HCT116 (cell line): Measurements from ENCODE around the gene DAAM2. TPM values are rescaled to one million over a fixed set of nuclear protein-coding genes. Genes with fewer than 3 reads are reported as not detected.

ENCODE experiments used
- ATAC-seq: fragments of 200-7000 bp; cut with Tn5 transposase; 2 replicates; pipeline ENCODE4 v1.9.1; 2020; ENCODE audit warnings: mild to moderate bottlenecking, moderate library complexity
- BruUV-seq: library from RNA; stranded (reverse); fragments of 400-500 nt; replicated peaks from 2 replicates; lab custom pipeline; 2021; lab: Mats Ljungman, UMichigan
- CTCF ChIA-PET: fragments of 300-600 bp; sonication (Branson Sonifier 250); formaldehyde crosslinking; loops from one replicate; lab custom pipeline; 2021; ENCODE audit warnings: antibody characterized with exemption; lab: Charles Lee
- POLR2A ChIA-PET: fragments of 300-600, 350-600 bp; sonication (Branson Sonifier 250); formaldehyde crosslinking; loops from one replicate; lab custom pipeline; 2021; ENCODE audit warnings: antibody characterized with exemption; lab: Charles Lee
- RAD21 ChIA-PET, 2 experiments: fragments of 300-600 bp; sonication (Branson Sonifier 250); formaldehyde crosslinking; loops; one replicate each; lab custom pipeline; 2023; ENCODE audit warnings: low total read pairs in 2 of 2; ENCODE audit not compliant: uncharacterized antibody in 2 of 2, unreplicated experiment in 2 of 2, low non-redundant PET in 1 of 2; lab: Charles Lee
- DNase-seq: peaks from one replicate; pipeline ENCODE4 v3.0.0-alpha.2; 2010; ENCODE audit warnings: low read depth, low spot score
- H2AFZ ChIP-seq: fragments of 200-600 bp; shearing (Covaris generic), sonication (generic); 2 replicates; pipeline ENCODE4 v1.6.1; 2017; ENCODE audit warnings: low read depth, mixed run types, mixed read lengths, antibody characterized with exemption, low read length; ENCODE audit not compliant: poor library complexity, severe bottlenecking
- H3K27ac ChIP-seq: 2 replicates; pipeline ENCODE4 v1.5.1; 2012; ENCODE audit warnings: low read depth, low read length
- H3K27me3 ChIP-seq: fragments of 200-600 bp; sonication (generic); 2 replicates; pipeline ENCODE4 v1.6.1; 2016; ENCODE audit warnings: mixed run types, low read length, mixed read lengths; ENCODE audit not compliant: insufficient read depth
- H3K36me3 ChIP-seq, 2 experiments: fragments of 200-500 bp in 1 of 2; fragments of 200-600 bp in 1 of 2; sonication (Bioruptor generic) in 1 of 2; sonication (generic) in 1 of 2; 2 replicates each; pipeline versions ENCODE4 v1.5.1 to v1.6.1; 2014 to 2016; ENCODE audit warnings: low read length in 2 of 2, inconsistent platforms in 1 of 2, mixed read lengths in 1 of 2, mixed run types in 1 of 2; ENCODE audit not compliant: insufficient read depth in 2 of 2, control insufficient read depth in 1 of 2
- H3K4me1 ChIP-seq, 2 experiments: fragments of 200-600 bp in 1 of 2; sonication (generic) in 1 of 2; 2 replicates each; pipeline versions ENCODE4 v1.5.1 to v1.6.1; 2012 to 2017; ENCODE audit warnings: low read length in 2 of 2, inconsistent platforms in 1 of 2, mild to moderate bottlenecking in 1 of 2, mixed read lengths in 1 of 2, mixed run types in 1 of 2, moderate library complexity in 1 of 2; ENCODE audit not compliant: insufficient read depth in 2 of 2, control insufficient read depth in 1 of 2
- H3K4me2 ChIP-seq: fragments of 200-600 bp; sonication (generic); 2 replicates; pipeline ENCODE4 v1.6.1; 2017; ENCODE audit warnings: mixed run types, low read length, mixed read lengths
- H3K4me3 ChIP-seq, 2 experiments: fragments of 200-600 bp in 1 of 2; sonication (generic) in 1 of 2; replicated peaks in 1 of 2; 2 replicates each; pipeline ENCODE4 v1.5.1; 2011 to 2016; ENCODE audit warnings: low read length in 2 of 2, control low read depth in 1 of 2, low read depth in 1 of 2, mild to moderate bottlenecking in 1 of 2, mixed read lengths in 1 of 2, mixed run types in 1 of 2
- H3K79me2 ChIP-seq: fragments of 200-600 bp; sonication (generic); 2 replicates; pipeline ENCODE4 v1.6.1; 2017; ENCODE audit warnings: mild to moderate bottlenecking, mixed run types, low read length, moderate library complexity, mixed read lengths; ENCODE audit not compliant: insufficient read depth
- H3K9ac ChIP-seq: fragments of 200-600 bp; sonication (generic); 2 replicates; pipeline ENCODE4 v1.6.1; 2016; ENCODE audit warnings: low read length, mixed read lengths
- H3K9me2 ChIP-seq: fragments of 200-600 bp; sonication (generic), shearing (Covaris generic); 2 replicates; pipeline ENCODE4 v1.6.1; 2017; ENCODE audit warnings: mixed run types, mild to moderate bottlenecking, moderate library complexity; ENCODE audit not compliant: insufficient read depth
- H3K9me3 ChIP-seq, 2 experiments: fragments of 200-500 bp in 1 of 2; fragments of 200-600 bp in 1 of 2; sonication (Bioruptor generic) in 1 of 2; sonication (generic) in 1 of 2; 2 replicates each; pipeline ENCODE4 v1.6.1; 2014 to 2017; ENCODE audit warnings: low read length in 2 of 2, mixed read lengths in 2 of 2, inconsistent platforms in 1 of 2, low read depth in 1 of 2, mild to moderate bottlenecking in 1 of 2, mixed run types in 1 of 2, moderate library complexity in 1 of 2; ENCODE audit not compliant: control insufficient read depth in 1 of 2, insufficient read depth in 1 of 2
- H4K20me1 ChIP-seq: fragments of 200-600 bp; sonication (generic), shearing (Covaris generic); 2 replicates; pipeline ENCODE4 v1.6.1; 2017; ENCODE audit warnings: mixed run types, mild to moderate bottlenecking, moderate library complexity; ENCODE audit not compliant: insufficient read depth
- ATF3 ChIP-seq: IDR thresholded peaks from 2 replicates; pipeline ENCODE4 v1.6.1; 2012
- CBX3 ChIP-seq: IDR thresholded peaks from 2 replicates; pipeline ENCODE4 v1.6.1; 2012; ENCODE audit warnings: low read depth
- CEBPB ChIP-seq: IDR thresholded peaks from 2 replicates; pipeline ENCODE4 v1.6.1; 2012; ENCODE audit warnings: low read depth
- CTCF ChIP-seq, 3 experiments: fragments of 200-600 bp in 1 of 3; sonication (generic) in 1 of 3; IDR thresholded peaks in 2 of 3; conservative IDR thresholded peaks in 1 of 3; 2 replicates each; pipeline ENCODE4 v1.5.1; 2012 to 2017; ENCODE audit warnings: low read depth in 2 of 3, low read length in 2 of 3, antibody characterized with exemption in 1 of 3, borderline replicate concordance in 1 of 3, control low read depth in 1 of 3, mild to moderate bottlenecking in 1 of 3, mixed read lengths in 1 of 3, mixed run types in 1 of 3, moderate library complexity in 1 of 3; ENCODE audit not compliant: insufficient read depth in 1 of 3
- EGR1 ChIP-seq: IDR thresholded peaks from 2 replicates; pipeline ENCODE4 v1.6.1; 2012; ENCODE audit warnings: low read depth
- EZH2 ChIP-seq: fragments of 200-600 bp; sonication (generic); IDR thresholded peaks from 2 replicates; pipeline ENCODE4 v1.6.1; 2017; ENCODE audit warnings: antibody characterized with exemption, mixed run types
- EZH2phosphoT487 ChIP-seq: fragments of 200-600 bp; IDR thresholded peaks from 2 replicates; pipeline ENCODE4 v1.6.1; 2018; ENCODE audit warnings: antibody characterized with exemption, borderline replicate concordance
- JUND ChIP-seq: IDR thresholded peaks from 2 replicates; pipeline ENCODE4 v1.6.1; 2012
- MAX ChIP-seq: IDR thresholded peaks from 2 replicates; pipeline ENCODE4 v1.6.1; 2012
- POLR2A ChIP-seq: IDR thresholded peaks from 2 replicates; pipeline ENCODE4 v1.7.0; 2011; ENCODE audit warnings: borderline replicate concordance; ENCODE audit not compliant: insufficient read depth, insufficient read length; ENCODE audit errors: extremely low read depth
- POLR2AphosphoS5 ChIP-seq: IDR thresholded peaks from 2 replicates; pipeline ENCODE4 v1.6.1; 2011; ENCODE audit warnings: mild to moderate bottlenecking, low read depth, low read length, moderate library complexity
- RAD21 ChIP-seq: IDR thresholded peaks from 2 replicates; pipeline ENCODE4 v1.6.1; 2012; ENCODE audit warnings: low read depth, mild to moderate bottlenecking
- REST ChIP-seq: IDR thresholded peaks from 2 replicates; pipeline ENCODE4 v1.6.1; 2012; ENCODE audit warnings: low read depth
- SIN3A ChIP-seq: IDR thresholded peaks from 2 replicates; pipeline ENCODE4 v1.6.1; 2012; ENCODE audit warnings: low read depth
- SP1 ChIP-seq: IDR thresholded peaks from 2 replicates; pipeline ENCODE4 v1.6.1; 2012; ENCODE audit warnings: low read depth
- SRF ChIP-seq: IDR thresholded peaks from 2 replicates; pipeline ENCODE4 v1.6.1; 2012; ENCODE audit warnings: low read depth
- TCF7L2 ChIP-seq: IDR thresholded peaks from 2 replicates; pipeline ENCODE4 v1.7.0; 2011; ENCODE audit warnings: borderline replicate concordance, inconsistent platforms; ENCODE audit not compliant: insufficient read depth, insufficient read length; ENCODE audit errors: extremely low read depth
- YY1 ChIP-seq: IDR thresholded peaks from 2 replicates; pipeline ENCODE4 v1.6.1; 2011; ENCODE audit warnings: low read length, low read depth, moderate library complexity, mild to moderate bottlenecking; ENCODE audit not compliant: insufficient replicate concordance; ENCODE audit errors: extremely low read depth
- ZBTB33 ChIP-seq: IDR thresholded peaks from 2 replicates; pipeline ENCODE4 v1.6.1; 2011; ENCODE audit warnings: mild to moderate bottlenecking, low read length, moderate library complexity; ENCODE audit not compliant: insufficient replicate concordance; ENCODE audit errors: extremely low read depth
- ZFX ChIP-seq: fragments of 450-650 bp; IDR thresholded peaks from 2 replicates; pipeline ENCODE4 v1.6.1; 2017
- intact Hi-C: fragments of 100-400 bp; cut with micrococcal nuclease; formaldehyde crosslinking; loops from 2 replicates; pipeline ENCODE4 v1.10.0; 2022
- total RNA-seq: library from RNA; stranded (reverse); gene quantifications from one replicate; pipeline ENCODE4 v1.2.1, GENCODE V29; 2021; ENCODE audit not compliant: unreplicated experiment

The DAAM2 gene
- total RNA-seq, 1 experiment from 2014 or later, result not detected

- no TSS peak for BruUV-seq
- TF ChIP-seq TCF7L2, result no peak
- TF ChIP-seq ATF3, result no peak
- no peak for TF ChIP-seq SIN3A
- no peak for TF ChIP-seq CTCF (IDR thresholded peaks at IDR 0.05 in 2 of 3, conservative IDR thresholded peaks at IDR 0.05 in 1 of 3; ENCODE audit: borderline replicate concordance in 1 of 3, insufficient read depth in 1 of 3, low read depth in 2 of 3, low read length in 2 of 3)
- no peak for TF ChIP-seq EZH2
- TF ChIP-seq EGR1, result no peak
- TF ChIP-seq ZBTB33, result no peak
- no peak for TF ChIP-seq SRF
- TF ChIP-seq POLR2A, result no peak
- TF ChIP-seq YY1, result no peak
- TF ChIP-seq EZH2phosphoT487, result no peak
- TF ChIP-seq POLR2AphosphoS5, result no peak
- TF ChIP-seq REST, result no peak
- no peak for TF ChIP-seq MAX
- TF ChIP-seq CEBPB, result no peak
- TF ChIP-seq ZFX, result no peak
- no peak for TF ChIP-seq JUND
- no peak for TF ChIP-seq CBX3
- no peak for TF ChIP-seq RAD21
- TF ChIP-seq SP1, result no peak
- ATAC-seq (no peak), DNase-seq (no peak)
- Histone ChIP-seq H3K27me3 (peaks cover 23% of the 10 kb centered on the region), H2AFZ (no peak overlapping the region), H4K20me1 (no peaks in the 10 kb centered on the region), H3K9me3 (no peaks in the 10 kb centered on the region), H3K79me2 (no peaks in the 10 kb centered on the region), H3K4me3 (no peak overlapping the region), H3K4me2 (no peak overlapping the region), H3K27ac (no peak overlapping the region), H3K36me3 (no peaks in the 10 kb centered on the region), H3K4me1 (no peaks in the 10 kb centered on the region), H3K9me2 (no peaks in the 10 kb centered on the region), H3K9ac (no peak overlapping the region)
- ChIA-PET POLR2A (no interaction called here), RAD21 (no interaction called here), CTCF (no interaction called here)
- intact Hi-C loops, result no loop called here
Measured at GRCh38 chr6:39830444-39830843, 38.3 kb downstream of the DAAM2 start.
